CD4-positive, alpha-beta memory T cell (primary cell): ENCODE data around the gene BRSK1. TPM values are rescaled to one million over a fixed set of nuclear protein-coding genes. Genes with fewer than 3 reads are reported as not detected.
"Not testable (repeated sequence)": the region's sequence is repeated elsewhere in the genome, so short reads cannot be mapped to it uniquely, and the experiment has no call there.

ENCODE experiments used
- CTCF ChIA-PET: fragments of 350-600 bp; sonication (Branson Sonifier 250); formaldehyde crosslinking; loops from one replicate; lab custom pipeline; 2021; ENCODE audit warnings: inconsistent platforms; ENCODE audit not compliant: partially characterized antibody; lab: Charles Lee
- POLR2A ChIA-PET: fragments of 350-600 bp; sonication (Branson Sonifier 250); formaldehyde crosslinking; loops from one replicate; lab custom pipeline; 2021; ENCODE audit not compliant: partially characterized antibody; lab: Charles Lee
- DNase-seq, 5 donors: peaks; one replicate each; pipeline versions ENCODE4 v3.0.0 to v3.0.0-alpha.2; 2020 to 2022; ENCODE audit warnings: mixed read lengths in 1 of 5
- H3K27ac ChIP-seq: one replicate; pipeline ENCODE4 v1.7.0; 2013; ENCODE audit warnings: low read depth, low read length
- H3K27me3 ChIP-seq: 2 replicates; pipeline ENCODE4 v1.7.0; 2013; ENCODE audit warnings: mild to moderate bottlenecking, low read length, moderate library complexity; ENCODE audit not compliant: insufficient read depth
- H3K36me3 ChIP-seq: 2 replicates; pipeline ENCODE4 v1.7.0; 2013; ENCODE audit warnings: mild to moderate bottlenecking, low read length, moderate library complexity; ENCODE audit not compliant: insufficient read depth
- H3K4me1 ChIP-seq: 2 replicates; pipeline ENCODE4 v1.7.0; 2013; ENCODE audit warnings: mild to moderate bottlenecking, low read length, moderate library complexity; ENCODE audit not compliant: insufficient read depth
- H3K4me3 ChIP-seq, 2 donors: one replicate each; pipeline ENCODE4 v1.7.0; 2013; ENCODE audit warnings: low read length in 2 of 2, mild to moderate bottlenecking in 1 of 2
- H3K9me3 ChIP-seq, 2 donors: one replicate each; pipeline ENCODE4 v1.7.0; 2013; ENCODE audit warnings: low read length in 2 of 2, control low read depth in 1 of 2; ENCODE audit not compliant: control insufficient read depth in 1 of 2
- H3K27ac Mint-ChIP-seq, 7 donors: one replicate each; pipeline ENCODE4 v1.8.0; 2020 to 2021; ENCODE audit warnings: mixed read lengths in 7 of 7, mild to moderate bottlenecking in 6 of 7, inconsistent platforms in 3 of 7, moderate library complexity in 3 of 7
- H3K27me3 Mint-ChIP-seq, 2 donors: one replicate each; pipeline ENCODE4 v1.8.0; 2020 to 2021; ENCODE audit warnings: mixed read lengths in 2 of 2
- H3K36me3 Mint-ChIP-seq, 2 donors: one replicate each; pipeline ENCODE4 v1.8.0; 2020 to 2021; ENCODE audit warnings: mixed read lengths in 2 of 2, inconsistent platforms in 1 of 2, mild to moderate bottlenecking in 1 of 2
- H3K4me1 Mint-ChIP-seq, 4 donors: one replicate each; pipeline ENCODE4 v1.8.0; 2020 to 2021; ENCODE audit warnings: mixed read lengths in 4 of 4, mild to moderate bottlenecking in 1 of 4
- H3K4me3 Mint-ChIP-seq, 8 donors: one replicate each; pipeline ENCODE4 v1.8.0; 2020 to 2021; ENCODE audit warnings: mixed read lengths in 8 of 8, mild to moderate bottlenecking in 7 of 8, moderate library complexity in 6 of 8, inconsistent platforms in 3 of 8
- H3K9me3 Mint-ChIP-seq, 8 donors: one replicate each; pipeline ENCODE4 v1.8.0; 2020 to 2021; ENCODE audit warnings: mixed read lengths in 8 of 8, mild to moderate bottlenecking in 5 of 8, inconsistent platforms in 3 of 8, moderate library complexity in 1 of 8
- intact Hi-C: fragments of 100-400 bp; cut with micrococcal nuclease; formaldehyde crosslinking; loops from one replicate; pipeline ENCODE4 v1.15.1; 2023
- polyA plus RNA-seq, 2 donors: library from polyadenylated mRNA; unstranded; fragments of 300-500 nt; fragmentation: Illumina TruSeq; gene quantifications; one replicate each; pipeline ENCODE4 v1.2.3, GENCODE V29; 2021
- total RNA-seq, 2 experiments: library from RNA; stranded (reverse); gene quantifications; one replicate each; pipeline ENCODE4 v1.2.3, GENCODE V29; 2021

Gene BRSK1
- total and polyA plus RNA-seq, 4 experiments from 2014 or later, result 1.4 to 1.7 TPM; not detected in 2

GRCh38 chr19:55328774-55329318, 45.0 kb downstream of the BRSK1 start:
- H3K27ac ChIP-seq, H3K4me3 Mint-ChIP-seq, H3K36me3 Mint-ChIP-seq, H3K4me1 Mint-ChIP-seq, H3K9me3 Mint-ChIP-seq, CTCF ChIA-PET, H3K27me3 ChIP-seq, H3K4me1 ChIP-seq, H3K4me3 ChIP-seq, H3K27ac Mint-ChIP-seq, H3K36me3 ChIP-seq, DNase-seq, intact Hi-C loops, POLR2A ChIA-PET, H3K9me3 ChIP-seq: not testable (repeated sequence)
- peaks cover 2 to 13% of the 10 kb centered on the region in 2 donors for H3K27me3 Mint-ChIP-seq

- H3K9me3 ChIP-seq, H3K4me3 Mint-ChIP-seq, H3K36me3 ChIP-seq, H3K27ac ChIP-seq, intact Hi-C loops, CTCF ChIA-PET, H3K36me3 Mint-ChIP-seq, H3K27ac Mint-ChIP-seq, H3K4me1 ChIP-seq, H3K9me3 Mint-ChIP-seq, DNase-seq, H3K4me1 Mint-ChIP-seq, H3K27me3 ChIP-seq, POLR2A ChIA-PET, H3K4me3 ChIP-seq: not testable (repeated sequence)
- H3K27me3 Mint-ChIP-seq, result peaks cover 0 to 14% of the 10 kb centered on the region in 2 donors
Observed at GRCh38 chr19:55329791-55330190, 46.0 kb downstream of the BRSK1 start.

GRCh38 chr19:55333870-55334269, 50.1 kb downstream of the BRSK1 start:
- peaks cover 7% of the 10 kb centered on the region for H3K4me1 ChIP-seq
- Mint-ChIP-seq H3K9me3 (peaks cover 0 to 5% (median 0%) of the 10 kb centered on the region in 8 donors), H3K4me1 (peaks cover 5 to 8% (median 6%) of the 10 kb centered on the region in 4 donors)

GRCh38 chr19:55336101-55336500, 52.3 kb downstream of the BRSK1 start:
- peaks cover 7 to 29% (median 14%) of the 10 kb centered on the region in 4 donors for H3K4me1 Mint-ChIP-seq
- peaks cover 1 to 17% of the 10 kb centered on the region in 2 donors for H3K27me3 Mint-ChIP-seq
- Histone ChIP-seq H3K4me3 (no peak overlapping the region), H3K27me3 (no peaks in the 10 kb centered on the region), H3K36me3 (no peaks in the 10 kb centered on the region), H3K9me3 (no peaks in the 10 kb centered on the region), H3K27ac (no peak overlapping the region), H3K4me1 (peaks cover 18% of the 10 kb centered on the region)
- H3K36me3 Mint-ChIP-seq, result peaks cover 0 to 9% of the 10 kb centered on the region in 2 donors
- peak overlapping the region in 2 of 7 donors; percentile 97 to 98 for H3K27ac Mint-ChIP-seq
- DNase-seq, result no peak
- ChIA-PET POLR2A (interaction anchor here (1.6 to 4.1 kb wide), 2 partner anchors 34 to 50 kb away, joined by 10 to 94 read pairs; partner anchors contain the start of genes RPL28 and TMEM238), CTCF (no interaction called here)
- H3K9me3 Mint-ChIP-seq, result peaks cover 0 to 5% (median 0%) of the 10 kb centered on the region in 8 donors
- H3K4me3 Mint-ChIP-seq, result no peak overlapping the region
- intact Hi-C loops, result no loop called here

More at GRCh38 chr19:55333870-55334269, 50.1 kb downstream of the BRSK1 start:
- Histone ChIP-seq H3K27ac (no peak overlapping the region), H3K36me3 (no peaks in the 10 kb centered on the region), H3K9me3 (no peaks in the 10 kb centered on the region), H3K27me3 (no peaks in the 10 kb centered on the region), H3K4me3 (no peak overlapping the region)
- CTCF ChIA-PET, result no interaction called here
- intact Hi-C loops, result no loop called here
- Mint-ChIP-seq H3K27me3 (peaks cover 1 to 18% of the 10 kb centered on the region in 2 donors), H3K4me3 (no peak overlapping the region), H3K36me3 (peaks cover 0 to 6% of the 10 kb centered on the region in 2 donors), H3K27ac (peak overlapping the region in 1 of 7 donors; percentile 97)
- POLR2A ChIA-PET, result no interaction called here
- no peak for DNase-seq

GRCh38 chr19:55339105-55339888, 55.5 kb downstream of the BRSK1 start, which contains the start of gene KMT5C:
Gene KMT5C (plus strand): TSS chr19:55339876. CDS start chr19:55341937, 2,061 bp downstream.
- peaks cover 0 to 5% (median 0%) of the 10 kb centered on the region in 8 donors for H3K9me3 Mint-ChIP-seq
- H3K4me1 Mint-ChIP-seq, result peaks cover 9 to 35% (median 18%) of the 10 kb centered on the region in 4 donors
- peak within 1 kb of the TSS; percentile 97 to 100 (median 99) for H3K27ac Mint-ChIP-seq
- CTCF ChIA-PET, result interaction anchor here (1.0 to 2.6 kb wide), 10 partner anchors 8 to 137 kb away, joined by 3 to 30 read pairs (median 5); partner anchors contain the start of genes HSPBP1, TMEM238 and ZNF628
- Histone ChIP-seq H3K36me3 (peaks cover 3% of the 10 kb centered on the region), H3K9me3 (no peaks in the 10 kb centered on the region), H3K27me3 (no peaks in the 10 kb centered on the region), H3K4me1 (peaks cover 24% of the 10 kb centered on the region), H3K4me3 (peak within 1 kb of the TSS; percentile 66 to 74), H3K27ac (peak within 1 kb of the TSS; percentile 90)
- H3K4me3 Mint-ChIP-seq, result peak within 1 kb of the TSS; percentile 90 to 96 (median 93)
- peaks cover 4 to 9% of the 10 kb centered on the region in 2 donors for H3K36me3 Mint-ChIP-seq
- intact Hi-C loops, result loop anchor here (1.0 kb wide), 10 partner anchors 15 to 314 kb away; partner anchors contain the start of genes COX6B2, HSPBP1, PPP1R12C and PPP6R1
- POLR2A ChIA-PET, result interaction anchor here (0.5 to 4.1 kb wide), 34 partner anchors 9 to 890 kb away, joined by 3 to 94 read pairs (median 6); partner anchors contain the start of genes COX6B2, FIZ1, HSPBP1 and ISOC2
- peak; percentile 100 for DNase-seq
- H3K27me3 Mint-ChIP-seq, result peaks cover 1 to 12% of the 10 kb centered on the region in 2 donors

- peaks cover 4 to 12% of the 10 kb centered on the region in 2 donors for H3K36me3 Mint-ChIP-seq
- peaks cover 3% of the 10 kb centered on the region for H3K36me3 ChIP-seq
- peak overlapping the region; percentile 82 for H3K27ac ChIP-seq
- peak overlapping the region; percentile 97 to 100 (median 99) for H3K27ac Mint-ChIP-seq
- H3K9me3 ChIP-seq, result no peaks in the 10 kb centered on the region
- H3K4me1 Mint-ChIP-seq, result peaks cover 9 to 35% (median 18%) of the 10 kb centered on the region in 4 donors
- DNase-seq, result peak in 1 of 5 donors; percentile 57
- intact Hi-C loops, result loop anchor here (1.0 kb wide), 10 partner anchors 14 to 313 kb away; partner anchors contain the start of genes COX6B2, HSPBP1, PPP1R12C and PPP6R1
- H3K27me3 ChIP-seq, result no peaks in the 10 kb centered on the region
- peaks cover 1 to 12% of the 10 kb centered on the region in 2 donors for H3K27me3 Mint-ChIP-seq
- ChIA-PET POLR2A (interaction anchor here (0.5 to 4.1 kb wide), 33 partner anchors 8 to 891 kb away, joined by 3 to 94 read pairs (median 7); partner anchors contain the start of genes COX6B2, FIZ1, HSPBP1 and ISOC2), CTCF (interaction anchor here (1.0 to 2.6 kb wide), 8 partner anchors 9 to 136 kb away, joined by 3 to 30 read pairs (median 6); partner anchors contain the start of genes HSPBP1, TMEM238 and ZNF628)
- H3K9me3 Mint-ChIP-seq, result peaks cover 0 to 5% (median 0%) of the 10 kb centered on the region in 8 donors
- H3K4me1 ChIP-seq, result peaks cover 24% of the 10 kb centered on the region
- H3K4me3 ChIP-seq, result peak overlapping the region; percentile 66 to 67
- peak overlapping the region; percentile 90 to 96 (median 93) for H3K4me3 Mint-ChIP-seq
Observed at GRCh38 chr19:55339889-55340783, 56.3 kb downstream of the BRSK1 start.
